K562 (cell line): ENCODE data around the gene ZFR2. TPM values are rescaled to one million over a fixed set of nuclear protein-coding genes. Genes with fewer than 3 reads are reported as not detected.

Experiments
- ATAC-seq: fragments of 200-7000 bp; cut with Tn5 transposase; 3 replicates; pipeline ENCODE4 v1.9.1; 2020; ENCODE audit warnings: moderate library complexity
- BruUV-seq: library from RNA; stranded (reverse); fragments of 400-500 nt; replicated peaks from 2 replicates; lab custom pipeline; 2021; lab: Mats Ljungman, UMichigan
- CTCF ChIA-PET: fragments of 300-600 bp; formaldehyde crosslinking; extraction: SDS; loops from one replicate; lab custom pipeline; 2021; ENCODE audit warnings: low intra/inter-chr PET ratio; lab: Yijun Ruan, JAX
- POLR2A ChIA-PET: fragments of 300-600, 350-650 bp; sonication (Branson Sonifier 250); formaldehyde crosslinking; extraction: SDS; loops from one replicate; lab custom pipeline; 2021; ENCODE audit warnings: antibody characterized with exemption, inconsistent platforms; lab: Yijun Ruan, JAX
- DNase-seq, 4 experiments: peaks; one replicate each; pipeline versions ENCODE4 v3.0.0 to v3.0.0-alpha.2; 2011 to 2018; ENCODE audit warnings: low spot score in 3 of 4, mixed read lengths in 3 of 4; ENCODE audit errors: extremely low read depth in 1 of 4
- FAIRE-seq: peaks from 2 replicates; lab custom pipeline; 2011; peaks lifted over from hg19 to GRCh38; lab: Jason Lieb, UNC
- H2AFZ ChIP-seq: 2 replicates; pipeline ENCODE4 v1.6.0; 2011; ENCODE audit warnings: low read depth, low read length, control low read depth, inconsistent platforms
- H3K27ac ChIP-seq: fragments of 200-600 bp; 3 replicates; pipeline ENCODE4 v1.8.0; 2011; ENCODE audit warnings: low read depth, mild to moderate bottlenecking, control low read depth, inconsistent platforms, low read length, moderate library complexity, mixed read lengths; ENCODE audit errors: extremely low read depth
- H3K27me3 ChIP-seq, 2 experiments: fragments of 300-600 bp in 1 of 2; 2 replicates in 1 of 2; 3 replicates in 1 of 2; pipeline versions ENCODE4 v1.6.0 to v1.8.0; 2011; ENCODE audit warnings: inconsistent platforms in 2 of 2, low read length in 2 of 2, mild to moderate bottlenecking in 1 of 2, mixed read lengths in 1 of 2, moderate library complexity in 1 of 2; ENCODE audit not compliant: control insufficient read depth in 2 of 2, insufficient read depth in 2 of 2
- H3K36me3 ChIP-seq: fragments of 300-600 bp; 3 replicates; pipeline ENCODE4 v1.8.0; 2011; ENCODE audit warnings: mild to moderate bottlenecking, low read length, inconsistent platforms; ENCODE audit not compliant: control insufficient read depth, insufficient read depth
- H3K4me1 ChIP-seq, 2 experiments: fragments of 200-600 bp in 1 of 2; replicated peaks in 1 of 2; 2 replicates in 1 of 2; 3 replicates in 1 of 2; pipeline versions ENCODE4 v1.5.1 to v1.8.0; 2011; ENCODE audit warnings: inconsistent platforms in 2 of 2, low read length in 2 of 2, mild to moderate bottlenecking in 1 of 2, mixed read lengths in 1 of 2, moderate library complexity in 1 of 2; ENCODE audit not compliant: control insufficient read depth in 2 of 2, insufficient read depth in 2 of 2
- H3K4me2 ChIP-seq: 2 replicates; pipeline ENCODE4 v1.6.1; 2011; ENCODE audit warnings: low read length, control low read depth, inconsistent platforms, mixed read lengths; ENCODE audit not compliant: insufficient read depth
- H3K4me3 ChIP-seq: fragments of 200-600 bp; sonication (generic), shearing (Covaris generic); 2 replicates; pipeline ENCODE4 v1.5.1; 2016; ENCODE audit warnings: control low read depth, inconsistent platforms
- H3K79me2 ChIP-seq: fragments of 200-600 bp; 3 replicates; pipeline ENCODE4 v1.8.0; 2011; ENCODE audit warnings: low read length, inconsistent platforms; ENCODE audit not compliant: control insufficient read depth, insufficient read depth
- H3K9ac ChIP-seq, 2 experiments: 2 replicates each; pipeline versions ENCODE4 v1.6.0 to v1.6.1; 2011; ENCODE audit warnings: low read depth in 2 of 2, low read length in 2 of 2, control low read depth in 1 of 2, inconsistent platforms in 1 of 2, mild to moderate bottlenecking in 1 of 2, mixed read lengths in 1 of 2; ENCODE audit not compliant: insufficient read depth in 1 of 2
- H3K9me1 ChIP-seq: one replicate; pipeline ENCODE4 v1.6.0; 2011; ENCODE audit warnings: inconsistent platforms, mild to moderate bottlenecking, low read length, moderate library complexity; ENCODE audit not compliant: control insufficient read depth, insufficient read depth
- H3K9me3 ChIP-seq: replicated peaks from 2 replicates; pipeline ENCODE4 v1.5.1; 2011; ENCODE audit warnings: low read depth, low read length, inconsistent platforms; ENCODE audit not compliant: control insufficient read depth, insufficient read depth
- H4K20me1 ChIP-seq: replicated peaks from 2 replicates; pipeline ENCODE4 v1.6.1; 2011; ENCODE audit warnings: low read length, inconsistent platforms, mixed read lengths; ENCODE audit not compliant: control insufficient read depth, insufficient read depth
- BCOR ChIP-seq: fragments of 450-650 bp; IDR thresholded peaks from 2 replicates; pipeline ENCODE4 v1.6.1; 2016
- KDM1A ChIP-seq, 2 experiments: fragments of 450-650 bp; IDR thresholded peaks; 2 replicates each; pipeline ENCODE4 v1.6.1; 2016; ENCODE audit warnings: mild to moderate bottlenecking in 2 of 2
- RBBP5 ChIP-seq: fragments of 200-600 bp; sonication (generic); IDR thresholded peaks from 2 replicates; pipeline ENCODE4 v1.6.1; 2012; ENCODE audit warnings: borderline replicate concordance, mild to moderate bottlenecking, low read length, control low read depth, inconsistent platforms; ENCODE audit not compliant: insufficient read depth, poor library complexity, severe bottlenecking
- RBM25 ChIP-seq: fragments of 200-400 bp; formaldehyde crosslinking; IDR thresholded peaks from 2 replicates; pipeline ENCODE4 v1.6.1; 2018; ENCODE audit warnings: low read length, low read depth, moderate library complexity; ENCODE audit not compliant: severe bottlenecking
- ZFP36 ChIP-seq: fragments of 150-350 bp; IDR thresholded peaks from 2 replicates; pipeline ENCODE4 v1.6.1; 2018; ENCODE audit warnings: low read length, low read depth; ENCODE audit not compliant: partially characterized antibody
- ZNF76 ChIP-seq: fragments of 250-450 bp; sonication (Bioruptor Pico); IDR thresholded peaks from 2 replicates; pipeline ENCODE4 v1.4.0; 2020; ENCODE audit warnings: mild to moderate bottlenecking, moderate library complexity, borderline replicate concordance
- WGBS: fragments of 100-300 bp; shearing (Covaris generic); methylation state at CpG from one replicate; pipeline ENCODE4 v1.1.6; 2016; ENCODE audit warnings: low coverage, mixed read lengths; ENCODE audit not compliant: insufficient coverage; ENCODE audit errors: missing lambda C conversion rate; 5-methylcytosine and 5-hydroxymethylcytosine counted together
- in situ Hi-C: fragments of 300-500 bp; cut with MboI; formaldehyde crosslinking; loops from 4 replicates; pipeline ENCODE4 v1.15.0; 2018; ENCODE audit warnings: inconsistent platforms, mixed read lengths
- intact Hi-C: fragments of 100-400 bp; cut with micrococcal nuclease; formaldehyde crosslinking; loops from 2 replicates; pipeline ENCODE4 v1.14.2; 2022
- polyA plus RNA-seq, 8 experiments: library from polyadenylated mRNA; depleted of rRNA in 4 of 8; stranded (reverse) in 5 of 8; unstranded in 3 of 8; fragments of >200 nt; fragmentation: Nextera tagmentation in 2 of 8; fragmentation: Illumina TruSeq in 1 of 8; extraction: Ambion mirVana in 2 of 8; extraction: Trizol in 1 of 8; gene quantifications; 2 replicates each; pipeline versions ENCODE4 v1.2.1 to v1.2.3, GENCODE V29; 2011 to 2014; ENCODE audit warnings: inconsistent platforms in 1 of 8, missing spikeins in 1 of 8
- total RNA-seq, 7 experiments: library from RNA; depleted of rRNA in 6 of 7; stranded (reverse); fragments of >200 nt in 6 of 7; fragmentation: Illumina TruSeq in 2 of 7; extraction: Trizol in 2 of 7; gene quantifications; 2 replicates each; pipeline versions ENCODE4 v1.2.1 to v1.2.3, GENCODE V29; 2011 to 2021; ENCODE audit warnings: low replicate concordance in 1 of 7

ZFR2 gene
- total and polyA plus RNA-seq, 9 of the 15 experiments (the other 6 are each of a cell fraction or from before 2014, with no cell fraction given) = 0.03 to 0.59 (median 0.07) TPM; not detected in 6

GRCh38 chr19:3790209-3790734 is 78.6 kb downstream of the ZFR2 start:
- intact Hi-C loops (no loop called here), in situ Hi-C loops (no loop called here)
- Histone ChIP-seq H4K20me1 (no peaks in the 10 kb centered on the region), H3K4me2 (no peak overlapping the region), H3K27ac (no peak overlapping the region), H3K36me3 (no peaks in the 10 kb centered on the region), H3K9me1 (no peaks in the 10 kb centered on the region), H3K9me3 (0 out of 2 replicates have a peak, but pooled peaks cover 2% of the 10 kb centered on the region), H3K79me2 (peaks cover 6% of the 10 kb centered on the region), H3K27me3 (peaks cover 0 to 9% of the 10 kb centered on the region in 2 experiments; a peak in 1 of 5 replicates)
- DNase-seq (no peak), ATAC-seq (no peak)
- POLR2A ChIA-PET = no interaction called here
- CTCF ChIA-PET = no interaction called here
- TF ChIP-seq BCOR (peak; percentile 61; the same call in 1 of the 2 replicates), KDM1A (IDR thresholded peaks at IDR 0.05) (peak; percentile 37 to 57; a peak in 2 of 4 replicates), ZNF76 (CRISPR knock-in tag) (no peak), RBM25 (peak; percentile 13), RBBP5 (no peak), ZFP36 (peak; percentile 47)
- TF ChIP-seq, all 486 proteins: peak for 4
- no peak for FAIRE-seq
- 25% methylated on average over 6 of the region's 6 CpGs for WGBS
- Histone ChIP-seq H3K4me1 (peaks cover 0 to 16% of the 10 kb centered on the region in 2 experiments; a peak in 2 of 5 replicates), H3K9ac (no peak overlapping the region), H3K4me3 (no peak overlapping the region), H2AFZ (no peak overlapping the region)
- BruUV-seq = no TSS peak
